ENCODE data around the gene RBL2. TPM values are rescaled to one million over a fixed set of nuclear protein-coding genes. Genes with fewer than 3 reads are reported as not detected.
"Not testable (repeated sequence)": the region's sequence is repeated elsewhere in the genome, so short reads cannot be mapped to it uniquely, and the experiment has no call there.

RBL2 gene
- total RNA-seq, 1 donor from 2014 or later, result 25.3 TPM

GRCh38 chr16:53506254-53506653, 72.0 kb downstream of the RBL2 start:
- ATAC-seq, result no peak

DNA sequence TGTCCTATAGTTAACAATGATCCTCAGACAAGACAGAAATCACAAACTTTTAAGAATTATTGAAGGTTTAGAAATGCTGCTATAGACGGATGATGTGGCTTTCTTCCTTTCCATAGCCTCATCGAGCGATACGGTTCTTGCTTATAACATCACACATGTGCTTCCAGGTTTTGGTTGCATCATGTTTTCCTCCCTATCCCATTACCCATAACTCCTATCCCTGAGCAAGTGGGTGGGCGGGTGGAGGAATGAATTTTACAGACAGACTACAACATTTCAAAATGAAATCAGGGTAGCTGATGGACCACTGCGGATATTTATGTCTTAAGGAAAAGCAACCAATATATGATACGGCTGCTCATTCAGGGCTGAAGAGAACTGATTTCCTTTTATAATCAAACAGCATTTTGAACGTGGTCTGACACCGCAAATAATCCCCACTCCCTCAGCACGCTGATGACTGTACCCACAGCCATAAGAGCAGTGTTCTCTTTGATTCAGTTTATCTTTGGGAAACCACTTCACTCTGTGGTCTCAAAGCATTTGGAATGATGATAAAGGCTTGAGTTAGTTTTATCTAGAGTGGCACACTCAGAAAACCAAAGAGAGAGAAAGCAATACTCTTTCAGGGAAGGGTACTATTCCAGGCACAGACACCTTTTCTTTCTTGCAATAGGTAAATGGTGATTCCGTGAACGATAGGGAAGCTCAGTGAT, 73.4 kb downstream of the RBL2 start:
- ATAC-seq, result no peak

DNA sequence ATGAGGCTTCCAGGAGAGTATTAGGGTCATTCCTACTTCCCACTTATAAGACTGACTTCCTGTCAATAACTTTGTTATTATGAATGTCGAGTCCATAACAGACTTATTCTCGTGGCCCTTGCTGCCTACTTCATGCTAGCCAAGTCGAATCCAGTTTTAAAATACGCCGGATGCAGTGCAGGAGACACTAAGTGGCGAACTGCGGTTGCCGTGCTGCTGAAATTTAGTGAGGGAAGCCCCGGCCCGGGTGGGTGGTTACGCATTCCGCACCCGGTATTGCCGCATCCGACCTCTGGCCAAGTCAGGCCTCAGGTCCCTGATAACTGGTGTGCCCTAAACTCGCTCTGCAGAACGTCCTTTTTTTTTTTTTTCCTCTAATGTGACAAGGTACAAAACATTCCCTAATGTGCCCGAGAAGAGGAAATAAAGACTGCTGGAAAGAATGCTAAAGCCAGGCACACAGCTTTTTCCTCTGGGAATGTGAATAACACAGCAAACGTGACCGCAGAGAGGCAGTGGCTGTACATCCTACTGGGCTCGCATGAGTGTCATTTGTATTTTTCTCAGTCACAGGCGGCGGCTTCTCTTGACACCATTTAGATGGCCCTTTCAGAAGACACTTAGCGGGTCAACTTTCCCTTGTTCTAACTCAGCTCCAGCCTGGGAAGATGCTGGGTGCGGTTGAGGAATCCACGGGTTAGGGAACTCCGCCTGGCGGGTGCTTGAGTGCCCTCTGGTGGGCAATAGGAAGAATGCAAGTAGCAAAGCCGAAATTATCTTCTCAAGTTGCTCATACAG, 75.8 kb downstream of the RBL2 start:
- peak; percentile 67 for ATAC-seq

GRCh38 chr16:53510704-53511070, 76.4 kb downstream of the RBL2 start:
- ATAC-seq, result no peak

- no peak for ATAC-seq
Observed at GRCh38 chr16:53511084-53511402, 76.8 kb downstream of the RBL2 start.

- ATAC-seq, result peak; percentile 87
Observed at GRCh38 chr16:53511403-53512280, 77.4 kb downstream of the RBL2 start.

DNA sequence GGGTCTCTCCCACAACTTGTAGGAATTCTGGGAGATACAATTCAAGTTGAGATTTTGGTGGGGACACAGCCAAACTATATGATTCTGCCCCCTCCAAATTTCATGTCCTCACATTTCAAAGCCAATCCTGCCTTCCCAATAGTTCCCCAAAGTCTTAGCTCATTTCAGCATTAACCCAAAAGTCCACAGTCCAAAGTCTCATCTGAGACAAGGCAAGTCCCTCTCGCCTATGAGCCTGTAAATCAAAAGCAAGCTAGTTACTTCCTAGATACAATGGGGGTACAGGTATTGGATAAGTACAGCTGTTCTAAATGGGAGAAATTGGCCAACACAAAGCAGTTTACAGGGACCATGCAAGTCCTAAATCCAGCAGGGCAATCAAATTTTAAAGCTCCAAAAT, 78.5 kb downstream of the RBL2 start:
- not testable (repeated sequence) for ATAC-seq

- peak; percentile 19 for ATAC-seq
Observed at GRCh38 chr16:53515259-53515658, 81.0 kb downstream of the RBL2 start.

- ATAC-seq, result no peak
Observed at GRCh38 chr16:53515811-53516210, 81.5 kb downstream of the RBL2 start.

GRCh38 chr16:53517851-53518250, 83.6 kb downstream of the RBL2 start:
- ATAC-seq, result no peak

DNA sequence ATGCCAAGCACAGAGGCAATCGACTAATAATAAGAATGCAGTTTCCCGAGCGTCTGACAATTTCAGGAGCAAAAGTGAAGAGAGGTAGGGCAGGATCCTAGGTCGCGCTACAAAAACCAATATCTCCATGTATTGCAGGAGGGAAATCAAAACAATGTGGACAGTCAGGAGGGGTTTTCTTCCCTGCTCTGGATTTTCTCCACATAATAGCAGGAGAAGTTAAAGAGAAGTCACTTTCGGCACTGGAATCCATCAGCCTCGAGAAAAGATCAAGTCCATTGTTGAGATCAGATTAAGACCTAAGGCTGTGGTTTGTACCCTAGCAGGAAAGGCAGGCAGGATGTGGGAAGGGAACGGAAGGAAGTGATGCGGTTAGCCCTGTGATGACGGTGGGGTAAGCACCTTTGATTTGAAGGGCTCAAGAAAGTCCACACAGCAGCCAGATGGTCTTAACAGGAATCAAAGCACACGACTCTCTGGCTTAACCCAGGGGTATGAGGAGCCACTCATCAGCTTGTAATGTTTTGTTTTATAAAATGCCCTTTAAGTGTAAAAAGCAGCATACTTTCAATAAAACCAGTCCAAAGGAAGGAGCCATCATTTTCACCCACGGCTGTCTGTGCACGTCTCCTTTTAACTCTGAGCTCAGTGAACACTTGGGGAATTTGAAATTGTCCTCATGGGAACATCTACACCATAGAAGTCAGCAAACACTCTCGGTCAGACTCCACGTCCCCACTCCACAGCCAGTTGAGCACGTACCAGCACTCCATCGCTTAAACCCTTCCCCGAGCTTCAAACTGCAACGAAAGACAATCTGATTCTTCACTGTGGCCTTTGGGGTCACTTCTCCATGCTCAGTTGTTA, 84.5 kb downstream of the RBL2 start:
- ATAC-seq, result peak; percentile 77

- ATAC-seq, result no peak
Observed at GRCh38 chr16:53519417-53520091, 85.3 kb downstream of the RBL2 start.

DNA sequence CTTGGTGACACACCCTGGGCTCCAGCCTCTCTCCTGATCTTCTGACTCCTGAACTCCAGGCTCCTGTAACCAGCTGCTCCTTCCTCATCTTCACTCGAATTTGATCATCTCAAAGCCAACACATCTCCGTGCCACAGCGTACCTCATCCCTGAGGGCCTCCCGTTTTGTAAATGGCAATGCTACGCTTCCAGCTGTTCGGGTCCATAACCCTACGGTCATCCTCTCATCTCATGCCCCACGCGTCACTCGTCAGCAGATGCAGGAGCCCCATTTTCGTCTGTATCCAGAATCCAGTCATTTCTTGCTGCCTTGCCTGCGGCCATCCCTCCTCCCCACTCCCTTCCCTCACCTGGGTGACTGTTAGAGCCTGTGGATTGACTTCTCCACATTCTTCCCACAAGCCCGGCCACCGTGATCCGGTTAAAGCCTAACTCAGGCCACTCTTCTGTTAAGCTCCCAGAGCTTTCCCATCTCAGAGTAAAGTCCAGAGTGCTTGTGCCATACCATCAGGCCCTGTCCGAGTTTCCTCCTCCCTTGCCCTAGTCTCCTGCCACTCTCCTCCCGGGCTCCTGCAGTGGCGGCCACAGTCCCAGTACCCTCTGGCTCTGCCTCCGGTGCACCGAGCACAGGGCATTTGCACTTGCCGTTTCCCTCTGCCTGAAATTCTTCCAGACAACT, 89.0 kb downstream of the RBL2 start:
- ATAC-seq, result no peak

- ATAC-seq, result peak; percentile 28
Observed at GRCh38 chr16:53523971-53524548, 89.8 kb downstream of the RBL2 start.

DNA sequence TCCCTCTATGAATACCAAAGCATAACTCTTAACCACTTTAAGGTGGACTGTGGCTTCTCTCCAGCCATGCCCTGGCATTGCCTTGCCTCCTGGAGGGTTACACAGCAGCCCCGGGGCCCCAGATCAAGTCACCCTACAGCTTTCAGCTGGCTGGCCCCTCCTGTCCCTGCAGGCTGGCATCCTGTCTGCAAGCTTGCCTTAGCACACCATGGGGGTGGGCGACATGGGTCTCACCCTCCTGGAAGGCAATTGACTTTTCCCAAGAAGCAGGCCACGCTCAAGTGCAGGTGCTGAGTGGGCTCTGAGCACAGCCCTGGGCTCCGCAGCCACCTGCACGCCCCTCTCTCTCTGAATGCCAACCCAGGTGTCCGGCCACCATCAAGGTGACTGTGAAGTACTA, 94.5 kb downstream of the RBL2 start:
- ATAC-seq, result no peak

DNA sequence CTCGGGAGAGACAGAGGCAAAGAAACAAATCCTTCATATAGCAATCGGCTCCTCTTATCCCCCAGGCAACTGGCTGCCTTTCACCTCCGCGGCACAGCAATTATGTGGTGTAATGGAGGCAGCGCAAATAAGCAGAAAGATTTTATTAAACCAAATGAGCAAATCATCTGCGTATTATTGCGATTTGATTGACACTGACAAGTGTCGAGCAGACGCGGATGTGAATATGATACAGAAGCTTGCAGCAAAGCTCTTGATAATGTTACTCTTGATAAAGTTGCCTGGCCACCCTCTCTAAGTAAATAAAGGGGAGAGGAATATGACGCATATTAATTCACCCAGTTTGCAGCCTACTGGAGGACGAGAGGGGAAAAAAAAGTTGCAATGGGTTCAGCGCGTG, 95.2 kb downstream of the RBL2 start:
- ATAC-seq, result no peak

DNA sequence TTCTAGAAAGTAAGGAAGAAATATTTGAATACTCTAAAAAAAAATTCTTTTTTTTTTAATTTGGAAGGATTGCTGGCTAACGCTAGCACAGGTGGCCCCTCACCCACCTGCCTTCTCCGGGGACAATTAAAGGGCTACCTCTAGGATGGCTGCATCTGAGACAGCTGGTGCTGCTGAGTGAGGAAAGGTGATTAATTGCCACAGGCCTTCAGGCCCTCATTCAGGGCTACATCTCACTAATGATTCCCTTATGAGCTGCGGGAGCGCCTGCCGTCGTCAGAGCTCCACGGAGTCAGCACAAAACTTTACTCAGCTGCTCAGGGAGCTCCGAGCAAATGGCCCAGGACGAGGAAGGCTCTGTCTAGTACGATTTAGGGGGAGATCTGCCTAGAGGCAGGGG, 95.8 kb downstream of the RBL2 start:
- no peak for ATAC-seq

DNA sequence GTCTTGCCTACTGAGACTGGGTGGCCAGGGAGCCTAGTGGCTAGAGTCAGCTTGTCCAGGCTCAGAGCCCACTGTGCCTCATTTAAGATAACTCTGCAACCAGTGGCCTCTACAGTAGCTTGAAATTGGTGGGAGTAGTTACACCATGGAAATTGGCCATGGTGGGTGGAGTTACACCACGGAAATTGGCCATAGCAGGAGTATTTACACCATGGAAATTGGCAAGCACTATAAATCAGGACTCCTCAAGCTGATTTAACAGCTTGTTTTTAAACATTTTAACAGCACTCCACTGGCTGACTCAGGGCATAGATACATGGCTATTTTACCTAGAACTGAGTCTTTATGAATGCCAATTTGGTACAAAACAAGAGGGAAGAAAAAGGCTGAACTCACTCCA, 96.5 kb downstream of the RBL2 start:
- ATAC-seq, result no peak

DNA sequence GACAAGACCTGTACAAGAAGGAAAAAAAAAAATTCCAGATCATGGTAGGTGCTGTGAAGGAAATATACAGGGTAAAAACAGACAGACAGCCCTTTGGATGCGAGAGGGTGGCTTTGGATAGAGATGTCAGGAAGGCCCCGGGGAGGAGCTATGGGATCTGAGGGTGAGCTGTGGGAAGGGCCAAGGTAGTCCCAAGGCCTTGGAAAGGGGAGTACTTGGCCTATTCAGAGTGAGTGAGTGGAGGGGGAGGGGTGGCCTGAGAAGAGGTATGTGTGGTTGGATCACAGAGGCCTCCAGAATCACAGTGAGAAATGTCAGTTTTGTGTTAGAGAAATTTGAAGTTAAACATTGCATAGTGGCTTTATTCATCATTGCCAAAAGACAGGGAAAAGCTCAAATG, 99.9 kb downstream of the RBL2 start:
- no peak for ATAC-seq

GRCh38 chr16:53537626-53538025, 103.4 kb downstream of the RBL2 start:
- ATAC-seq, result no peak

- not testable (repeated sequence) for ATAC-seq
Observed at GRCh38 chr16:53539346-53539745, 105.1 kb downstream of the RBL2 start.
